Activated naive CD8-positive, alpha-beta T cell treated with anti-CD3 and anti-CD28 coated beads, Interleukin-2, amount 50 U/mL, for 24 hours (primary cell): ENCODE results near the gene WDR70.
"Not testable (repeated sequence)": the region's sequence is repeated elsewhere in the genome, so short reads cannot be mapped to it uniquely, and the experiment has no call there.

Experiments
- ATAC-seq: fragments of 150-1000 bp; cut with Tn5 transposase; one replicate; pipeline ENCODE4 v1.10.0; 2021
- DNase-seq: peaks from one replicate; pipeline ENCODE4 v3.0.0; 2021
- H3K27ac Mint-ChIP-seq: one replicate; pipeline ENCODE4 v1.8.0; 2021; ENCODE audit warnings: mild to moderate bottlenecking, mixed read lengths
- H3K27me3 Mint-ChIP-seq: one replicate; pipeline ENCODE4 v1.8.0; 2021; ENCODE audit warnings: mixed read lengths
- H3K36me3 Mint-ChIP-seq: one replicate; pipeline ENCODE4 v1.8.0; 2021; ENCODE audit warnings: low read depth, mixed read lengths
- H3K4me1 Mint-ChIP-seq: one replicate; pipeline ENCODE4 v1.8.0; 2021; ENCODE audit warnings: mixed read lengths
- H3K4me3 Mint-ChIP-seq: one replicate; pipeline ENCODE4 v1.8.0; 2021; ENCODE audit warnings: mild to moderate bottlenecking, moderate library complexity, mixed read lengths
- H3K9me3 Mint-ChIP-seq: one replicate; pipeline ENCODE4 v1.8.0; 2021; ENCODE audit warnings: mixed read lengths

Gene WDR70

GRCh38 chr5:37667430-37667829 lies 288.3 kb downstream of the WDR70 start:
- Mint-ChIP-seq H3K4me3 (no peak overlapping the region), H3K9me3 (peaks cover 4% of the 10 kb centered on the region), H3K4me1 (peaks cover 17% of the 10 kb centered on the region), H3K27me3 (no peaks in the 10 kb centered on the region), H3K27ac (no peak overlapping the region), H3K36me3 (peaks cover 11% of the 10 kb centered on the region)
- no peak for DNase-seq
- no peak for ATAC-seq

GRCh38 chr5:37667846-37668245 lies 288.7 kb downstream of the WDR70 start:
- ATAC-seq (no peak), DNase-seq (no peak)
- Mint-ChIP-seq H3K4me1 (peaks cover 20% of the 10 kb centered on the region), H3K27me3 (no peaks in the 10 kb centered on the region), H3K36me3 (peaks cover 11% of the 10 kb centered on the region), H3K4me3 (no peak overlapping the region), H3K9me3 (peaks cover 4% of the 10 kb centered on the region), H3K27ac (no peak overlapping the region)

GRCh38 chr5:37668524-37669047 lies 289.5 kb downstream of the WDR70 start:
- H3K27ac Mint-ChIP-seq = no peak overlapping the region
- no peaks in the 10 kb centered on the region for H3K27me3 Mint-ChIP-seq
- peaks cover 22% of the 10 kb centered on the region for H3K4me1 Mint-ChIP-seq
- ATAC-seq (no peak), DNase-seq (no peak)
- H3K4me3 Mint-ChIP-seq = no peak overlapping the region
- peaks cover 8% of the 10 kb centered on the region for H3K36me3 Mint-ChIP-seq
- peaks cover 4% of the 10 kb centered on the region for H3K9me3 Mint-ChIP-seq

- not testable (repeated sequence) for H3K27me3 Mint-ChIP-seq, DNase-seq, H3K9me3 Mint-ChIP-seq, H3K27ac Mint-ChIP-seq, ATAC-seq, H3K4me3 Mint-ChIP-seq, H3K36me3 Mint-ChIP-seq
- H3K4me1 Mint-ChIP-seq = peaks cover 20% of the 10 kb centered on the region
These were observed 293.0 kb downstream of the WDR70 start for GRCh38 chr5:37672118-37672588.

- DNase-seq, H3K9me3 Mint-ChIP-seq, H3K27me3 Mint-ChIP-seq, H3K27ac Mint-ChIP-seq, H3K4me3 Mint-ChIP-seq, H3K36me3 Mint-ChIP-seq, ATAC-seq: not testable (repeated sequence)
- H3K4me1 Mint-ChIP-seq = peaks cover 20% of the 10 kb centered on the region
These were observed 295.2 kb downstream of the WDR70 start for GRCh38 chr5:37674361-37674760.

GRCh38 chr5:37679326-37679725 lies 300.2 kb downstream of the WDR70 start:
- H3K27ac Mint-ChIP-seq, H3K4me3 Mint-ChIP-seq, ATAC-seq, H3K27me3 Mint-ChIP-seq, DNase-seq, H3K4me1 Mint-ChIP-seq: not testable (repeated sequence)
- Mint-ChIP-seq H3K36me3 (peaks cover 24% of the 10 kb centered on the region), H3K9me3 (peaks cover 18% of the 10 kb centered on the region)

- Mint-ChIP-seq H3K9me3 (peaks cover 18% of the 10 kb centered on the region), H3K36me3 (peaks cover 23% of the 10 kb centered on the region)
- H3K27me3 Mint-ChIP-seq, H3K27ac Mint-ChIP-seq, H3K4me3 Mint-ChIP-seq, H3K4me1 Mint-ChIP-seq, DNase-seq, ATAC-seq: not testable (repeated sequence)
These were observed 300.8 kb downstream of the WDR70 start for GRCh38 chr5:37679903-37680302.

- DNase-seq (no peak), ATAC-seq (no peak)
- Mint-ChIP-seq H3K27ac (no peak overlapping the region), H3K36me3 (peaks cover 20% of the 10 kb centered on the region), H3K9me3 (peaks cover 13% of the 10 kb centered on the region), H3K4me1 (peaks cover 3% of the 10 kb centered on the region), H3K27me3 (no peaks in the 10 kb centered on the region), H3K4me3 (no peak overlapping the region)
These were observed 304.0 kb downstream of the WDR70 start for GRCh38 chr5:37683072-37683471.

GRCh38 chr5:37685211-37685610 lies 306.1 kb downstream of the WDR70 start:
- DNase-seq (no peak), ATAC-seq (no peak)
- H3K4me1 Mint-ChIP-seq = peaks cover under 1% of the 10 kb centered on the region
- peaks cover 19% of the 10 kb centered on the region for H3K9me3 Mint-ChIP-seq
- no peaks in the 10 kb centered on the region for H3K27me3 Mint-ChIP-seq
- H3K27ac Mint-ChIP-seq = no peak overlapping the region
- H3K36me3 Mint-ChIP-seq = peaks cover 28% of the 10 kb centered on the region
- no peak overlapping the region for H3K4me3 Mint-ChIP-seq

GRCh38 chr5:37685816-37686215 lies 306.7 kb downstream of the WDR70 start:
- Mint-ChIP-seq H3K36me3 (peaks cover 26% of the 10 kb centered on the region), H3K27me3 (no peaks in the 10 kb centered on the region), H3K9me3 (peaks cover 19% of the 10 kb centered on the region), H3K27ac (no peak overlapping the region), H3K4me1 (no peaks in the 10 kb centered on the region), H3K4me3 (no peak overlapping the region)
- no peak for DNase-seq
- ATAC-seq = no peak

- peaks cover 19% of the 10 kb centered on the region for H3K36me3 Mint-ChIP-seq
- H3K27ac Mint-ChIP-seq, H3K4me3 Mint-ChIP-seq, H3K9me3 Mint-ChIP-seq, ATAC-seq, H3K27me3 Mint-ChIP-seq, DNase-seq, H3K4me1 Mint-ChIP-seq: not testable (repeated sequence)
These were observed 309.8 kb downstream of the WDR70 start for GRCh38 chr5:37688925-37689324.

GRCh38 chr5:37694333-37694732 lies 315.2 kb downstream of the WDR70 start:
- H3K4me3 Mint-ChIP-seq, H3K27me3 Mint-ChIP-seq, DNase-seq, H3K27ac Mint-ChIP-seq, H3K4me1 Mint-ChIP-seq, ATAC-seq: not testable (repeated sequence)
- peaks cover 15% of the 10 kb centered on the region for H3K9me3 Mint-ChIP-seq
- H3K36me3 Mint-ChIP-seq = peaks cover 25% of the 10 kb centered on the region

GRCh38 chr5:37694867-37695266 lies 315.7 kb downstream of the WDR70 start:
- Mint-ChIP-seq H3K4me3 (no peak overlapping the region), H3K4me1 (no peaks in the 10 kb centered on the region), H3K36me3 (peaks cover 21% of the 10 kb centered on the region), H3K27me3 (no peaks in the 10 kb centered on the region), H3K27ac (no peak overlapping the region), H3K9me3 (peaks cover 13% of the 10 kb centered on the region)
- no peak for ATAC-seq
- no peak for DNase-seq

- no peaks in the 10 kb centered on the region for H3K27me3 Mint-ChIP-seq
These were observed 316.5 kb downstream of the WDR70 start for GRCh38 chr5:37695647-37696046.

GRCh38 chr5:37696190-37697021 lies 317.3 kb downstream of the WDR70 start:
- Mint-ChIP-seq H3K9me3 (peaks cover 9% of the 10 kb centered on the region), H3K27ac (no peak overlapping the region), H3K4me3 (no peak overlapping the region), H3K27me3 (no peaks in the 10 kb centered on the region), H3K4me1 (no peaks in the 10 kb centered on the region), H3K36me3 (peaks cover 22% of the 10 kb centered on the region)
- DNase-seq (no peak), ATAC-seq (peak; percentile 28)

More at GRCh38 chr5:37695647-37696046, 316.5 kb downstream of the WDR70 start:
- no peak overlapping the region for H3K27ac Mint-ChIP-seq
- no peak overlapping the region for H3K4me3 Mint-ChIP-seq
- no peaks in the 10 kb centered on the region for H3K4me1 Mint-ChIP-seq
- DNase-seq (no peak), ATAC-seq (no peak)
- H3K9me3 Mint-ChIP-seq = peaks cover 9% of the 10 kb centered on the region
- H3K36me3 Mint-ChIP-seq = peaks cover 20% of the 10 kb centered on the region
